ENCODE measurements around the gene USP16.

The USP16 gene

GRCh38 chr21:29082046-29082815, 57.8 kb downstream of the USP16 start:
- no peak for DNase-seq (ENCODE audit: low read depth in 1 of 2, low spot score in 1 of 2)

- DNase-seq (ENCODE audit: low read depth in 1 of 2, low spot score in 1 of 2), result no peak
Measured at GRCh38 chr21:29083306-29083705, 58.8 kb downstream of the USP16 start.

GRCh38 chr21:29084372-29084771, 59.9 kb downstream of the USP16 start:
- no peak for DNase-seq (ENCODE audit: low read depth in 1 of 2, low spot score in 1 of 2)

- no peak for DNase-seq (ENCODE audit: low read depth in 1 of 2, low spot score in 1 of 2)
Measured at GRCh38 chr21:29085106-29085752, 60.8 kb downstream of the USP16 start.

- DNase-seq (ENCODE audit: low read depth in 1 of 2, low spot score in 1 of 2), result no peak
Measured at GRCh38 chr21:29091033-29091432, 66.6 kb downstream of the USP16 start.

- no peak for DNase-seq (ENCODE audit: low read depth in 1 of 2, low spot score in 1 of 2)
Measured at GRCh38 chr21:29092102-29092959, 67.9 kb downstream of the USP16 start.

GRCh38 chr21:29096218-29097015, 71.9 kb downstream of the USP16 start:
- no peak for DNase-seq (ENCODE audit: low read depth in 1 of 2, low spot score in 1 of 2)

GRCh38 chr21:29098156-29098555, 73.7 kb downstream of the USP16 start:
- DNase-seq (ENCODE audit: low read depth in 1 of 2, low spot score in 1 of 2), result no peak

- DNase-seq (ENCODE audit: low read depth in 1 of 2, low spot score in 1 of 2), result no peak
Measured at GRCh38 chr21:29102791-29103257, 78.4 kb downstream of the USP16 start.

Data from activated T-helper 1 cell treated with anti-CD3 and anti-CD28 coated beads, Interleukin-2, amount 50 U/mL, for 16 hours (primary cell).